Upper lobe of left lung (tissue), 6 donors: Measurements from ENCODE around the gene CAMK1D. TPM values are rescaled to one million over a fixed set of nuclear protein-coding genes. Genes with fewer than 3 reads are reported as not detected.
"Not testable (repeated sequence)": the region's sequence is repeated elsewhere in the genome, so short reads cannot be mapped to it uniquely, and the experiment has no call there.

Experiments
- ATAC-seq, 2 donors: fragments of 200-7000 bp; cut with Tn5 transposase; one replicate each; pipeline ENCODE4 v1.9.1; 2022; ENCODE audit warnings: mild to moderate bottlenecking in 2 of 2, moderate library complexity in 2 of 2; ENCODE audit not compliant: low FRiP score in 2 of 2
- DNase-seq, 2 donors: peaks; one replicate each; pipeline ENCODE4 v3.0.0-alpha.2; 2019 to 2020
- H3K27ac ChIP-seq, 4 donors: fragments of 200-600 bp; sonication (generic); one replicate each; pipeline ENCODE4 v1.5.1; 2016 to 2019
- H3K27me3 ChIP-seq, 4 donors: fragments of 200-600 bp; sonication (generic); one replicate each; pipeline ENCODE4 v1.5.1; 2017 to 2019
- H3K36me3 ChIP-seq, 4 donors: fragments of 200-600 bp; sonication (generic); one replicate each; pipeline ENCODE4 v1.5.1; 2016 to 2019
- H3K4me1 ChIP-seq, 4 donors: fragments of 200-600 bp; sonication (generic); one replicate each; pipeline ENCODE4 v1.5.1; 2018 to 2019
- H3K4me3 ChIP-seq, 4 donors: fragments of 200-600 bp; sonication (generic); one replicate each; pipeline ENCODE4 v1.5.1; 2017 to 2019; ENCODE audit warnings: mild to moderate bottlenecking in 2 of 4, moderate library complexity in 1 of 4
- H3K9me3 ChIP-seq, 4 donors: fragments of 200-600 bp; sonication (generic); one replicate each; pipeline ENCODE4 v1.5.1; 2018 to 2019
- CTCF ChIP-seq, 6 experiments: fragments of 450-650 bp in 4 of 6; fragments of 200-600 bp in 2 of 6; sonication (generic) in 2 of 6; IDR thresholded peaks; one replicate each; pipeline ENCODE4 v1.5.1; 2016 to 2019; ENCODE audit warnings: antibody characterized with exemption in 6 of 6
- EP300 ChIP-seq, 4 donors: sonication (generic); formaldehyde crosslinking; IDR thresholded peaks; one replicate each; pipeline ENCODE4 v1.5.1; 2017; ENCODE audit warnings: antibody characterized with exemption in 4 of 4, control low read depth in 2 of 4
- POLR2A ChIP-seq, 4 donors: fragments of 450-650 bp; IDR thresholded peaks; one replicate each; pipeline ENCODE4 v1.5.1; 2016 to 2017; ENCODE audit warnings: antibody characterized with exemption in 4 of 4, mild to moderate bottlenecking in 2 of 4
- POLR2AphosphoS5 ChIP-seq, 2 donors: sonication (generic); formaldehyde crosslinking; IDR thresholded peaks; one replicate each; pipeline ENCODE4 v1.5.1; 2017; ENCODE audit warnings: antibody characterized with exemption in 2 of 2
- WGBS, 2 donors: methylation state at CpG; one replicate each; pipeline ENCODE4 v1.1.5; 2017 to 2018; 5-methylcytosine and 5-hydroxymethylcytosine counted together
- total RNA-seq, 6 donors: library from RNA; depleted of rRNA in 4 of 6; stranded (reverse); fragments of >200 nt in 4 of 6; gene quantifications; one replicate each; pipeline versions ENCODE4 v1.1.0 to v1.2.1, GENCODE V29; 2016 to 2021
- donor health status: DM: no; HTN: no; CAD: no; lungs with moderate emphysema.
- donor health status: DM: no; HTN: yes; CAD: no; lungs with severe emphysema.

Gene CAMK1D
- total RNA-seq, 6 donors from 2014 or later, result 6.2 to 29.2 (median 19.0) TPM

- no peak overlapping the region for H3K27ac ChIP-seq
- WGBS, 2 donors, result 31 to 71% methylated on average over 2 of the region's 2 CpGs
- TF ChIP-seq EP300 (IDR thresholded peaks at IDR 0.05) (no peak), POLR2A (IDR thresholded peaks at IDR 0.05) (no peak), CTCF (IDR thresholded peaks at IDR 0.05) (no peak), POLR2AphosphoS5 (IDR thresholded peaks at IDR 0.05) (no peak)
- H3K36me3 ChIP-seq, result no peaks in the 10 kb centered on the region
- DNase-seq, result no peak
- no peaks in the 10 kb centered on the region for H3K4me1 ChIP-seq
- H3K27me3 ChIP-seq, result no peaks in the 10 kb centered on the region
- no peak for ATAC-seq
- no peak overlapping the region for H3K4me3 ChIP-seq
- no peaks in the 10 kb centered on the region for H3K9me3 ChIP-seq
Measured at GRCh38 chr10:12854988-12855387, 505.6 kb downstream of the CAMK1D start.

GRCh38 chr10:12862459-12862858, 513.1 kb downstream of the CAMK1D start:
- no peaks in the 10 kb centered on the region for H3K27me3 ChIP-seq
- TF ChIP-seq EP300 (IDR thresholded peaks at IDR 0.05) (no peak), POLR2AphosphoS5 (IDR thresholded peaks at IDR 0.05) (no peak), CTCF (IDR thresholded peaks at IDR 0.05) (no peak), POLR2A (IDR thresholded peaks at IDR 0.05) (no peak)

GRCh38 chr10:12865515-12865914, 516.2 kb downstream of the CAMK1D start:
- WGBS, 2 donors, result 88 to 94% methylated on average over 6 of the region's 6 CpGs
- H3K4me1 ChIP-seq, H3K9me3 ChIP-seq, ATAC-seq, H3K27ac ChIP-seq, H3K4me3 ChIP-seq, H3K27me3 ChIP-seq, H3K36me3 ChIP-seq, DNase-seq: not testable (repeated sequence)

More at GRCh38 chr10:12862459-12862858, 513.1 kb downstream of the CAMK1D start:
- WGBS, 2 donors, result 85 to 91% methylated on average over 3 of the region's 3 CpGs
- Histone ChIP-seq H3K4me1 (no peaks in the 10 kb centered on the region), H3K27ac (no peak overlapping the region), H3K4me3 (no peak overlapping the region), H3K9me3 (no peaks in the 10 kb centered on the region), H3K36me3 (no peaks in the 10 kb centered on the region)
- ATAC-seq (no peak), DNase-seq (no peak)

- WGBS, 2 donors, result 57 to 63% methylated on average over 5 of the region's 5 CpGs
Measured at GRCh38 chr10:12868229-12868628, 518.9 kb downstream of the CAMK1D start.

GRCh38 chr10:12869427-12869826, 520.1 kb downstream of the CAMK1D start:
- Histone ChIP-seq H3K27me3 (no peaks in the 10 kb centered on the region), H3K4me3 (no peak overlapping the region), H3K36me3 (no peaks in the 10 kb centered on the region), H3K27ac (no peak overlapping the region), H3K4me1 (no peaks in the 10 kb centered on the region), H3K9me3 (no peaks in the 10 kb centered on the region)
- ATAC-seq, result no peak
- DNase-seq, result no peak
- WGBS, 2 donors, result 85 to 95% methylated on average over 2 to 3 of the region's 3 CpGs
- TF ChIP-seq EP300 (IDR thresholded peaks at IDR 0.05), result no peak

More at GRCh38 chr10:12868229-12868628, 518.9 kb downstream of the CAMK1D start:
- no peaks in the 10 kb centered on the region for H3K9me3 ChIP-seq
- H3K27ac ChIP-seq, result no peak overlapping the region
- H3K4me1 ChIP-seq, result no peaks in the 10 kb centered on the region
- no peak overlapping the region for H3K4me3 ChIP-seq
- DNase-seq (no peak), ATAC-seq (no peak)
- no peaks in the 10 kb centered on the region for H3K27me3 ChIP-seq
- TF ChIP-seq EP300 (IDR thresholded peaks at IDR 0.05) (no peak), POLR2AphosphoS5 (IDR thresholded peaks at IDR 0.05) (no peak), CTCF (IDR thresholded peaks at IDR 0.05) (no peak), POLR2A (IDR thresholded peaks at IDR 0.05) (no peak)
- H3K36me3 ChIP-seq, result no peaks in the 10 kb centered on the region

- Histone ChIP-seq H3K4me1 (peaks cover 0 to 3% (median 0%) of the 10 kb centered on the region in 4 donors), H3K9me3 (no peaks in the 10 kb centered on the region), H3K27me3 (no peaks in the 10 kb centered on the region), H3K27ac (no peak overlapping the region), H3K36me3 (no peaks in the 10 kb centered on the region), H3K4me3 (no peak overlapping the region)
- 82 to 86% methylated on average over 9 of the region's 9 CpGs for WGBS, 2 donors
- no peak for TF ChIP-seq CTCF (IDR thresholded peaks at IDR 0.05)
- no peak for TF ChIP-seq POLR2AphosphoS5 (IDR thresholded peaks at IDR 0.05)
- TF ChIP-seq POLR2A (IDR thresholded peaks at IDR 0.05), result no peak
- no peak for TF ChIP-seq EP300 (IDR thresholded peaks at IDR 0.05)
- ATAC-seq (no peak), DNase-seq (no peak)
Measured at GRCh38 chr10:12872577-12872976, 523.2 kb downstream of the CAMK1D start.
